BJ (cell line): ENCODE results near the gene RHBDL1. TPM values are rescaled to one million over a fixed set of nuclear protein-coding genes. Genes with fewer than 3 reads are reported as not detected.
A peak's percentile ranks its signal among the peaks of the same experiment; 100 is the strongest.

Experiments used
- CTCF ChIA-PET: fragments of 350-600 bp; formaldehyde crosslinking; extraction: SDS; loops from one replicate; lab custom pipeline; 2021; ENCODE audit warnings: antibody characterized with exemption, inconsistent platforms; lab: Yijun Ruan, JAX
- POLR2A ChIA-PET: fragments of 300-600 bp; sonication (Branson Sonifier 250); formaldehyde crosslinking; extraction: SDS; loops from one replicate; lab custom pipeline; 2021; ENCODE audit warnings: antibody characterized with exemption; lab: Charles Lee
- DNase-seq: peaks from one replicate; pipeline ENCODE4 v3.0.0-alpha.2; 2011; ENCODE audit warnings: low read depth
- H3K27me3 ChIP-seq: 2 replicates; pipeline ENCODE4 v1.6.0; 2011; ENCODE audit warnings: low read length; ENCODE audit not compliant: control insufficient read depth, insufficient read depth
- H3K36me3 ChIP-seq: 2 replicates; pipeline ENCODE4 v1.5.1; 2011; ENCODE audit warnings: low read length; ENCODE audit not compliant: control insufficient read depth, insufficient read depth
- H3K4me3 ChIP-seq: 2 replicates; pipeline ENCODE4 v1.5.1; 2011; ENCODE audit warnings: low read depth, mild to moderate bottlenecking, control low read depth, low read length
- polyA plus RNA-seq: library from polyadenylated mRNA; depleted of rRNA; stranded (reverse); fragments of >200 nt; gene quantifications from 2 replicates; pipeline ENCODE4 v1.2.3, GENCODE V29; 2011
- TF ChIP-seq, protein P1 (sequence below): IDR thresholded peaks from 2 replicates; pipeline ENCODE4 v1.5.1; 2011; ENCODE audit warnings: low read depth, mild to moderate bottlenecking, control low read depth, inconsistent platforms, low read length, moderate library complexity; ENCODE audit not compliant: insufficient read depth

RHBDL1 gene
- polyA plus RNA-seq, 1 experiment = 1.3 TPM

DNA sequence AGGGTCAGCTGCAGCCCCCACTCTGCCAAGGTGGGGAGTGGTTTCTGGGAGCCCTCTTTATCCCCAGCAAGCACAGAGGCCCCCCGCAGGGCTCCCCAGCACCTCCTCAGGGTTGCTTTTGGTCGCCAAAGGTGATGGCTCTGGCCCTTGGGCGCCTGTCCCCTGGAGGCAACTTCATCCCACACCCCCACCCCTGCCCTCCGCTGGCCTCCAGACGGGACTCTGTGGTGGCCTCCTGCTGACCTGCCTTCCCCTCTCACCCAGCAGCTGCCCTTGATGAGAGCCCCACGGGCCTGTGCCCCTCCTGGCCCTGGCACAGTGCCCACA lies 15.4 kb upstream of the RHBDL1 start:
- no peaks in the 10 kb centered on the region for H3K27me3 ChIP-seq
- ChIA-PET POLR2A (no interaction called here), CTCF (interaction anchor here (1.0 to 2.4 kb wide), 6 partner anchors 8 to 67 kb away, joined by 3 to 8 read pairs (median 4); partner anchors contain the start of genes MCRIP2 and STUB1)
- TF ChIP-seq, protein P1, sequence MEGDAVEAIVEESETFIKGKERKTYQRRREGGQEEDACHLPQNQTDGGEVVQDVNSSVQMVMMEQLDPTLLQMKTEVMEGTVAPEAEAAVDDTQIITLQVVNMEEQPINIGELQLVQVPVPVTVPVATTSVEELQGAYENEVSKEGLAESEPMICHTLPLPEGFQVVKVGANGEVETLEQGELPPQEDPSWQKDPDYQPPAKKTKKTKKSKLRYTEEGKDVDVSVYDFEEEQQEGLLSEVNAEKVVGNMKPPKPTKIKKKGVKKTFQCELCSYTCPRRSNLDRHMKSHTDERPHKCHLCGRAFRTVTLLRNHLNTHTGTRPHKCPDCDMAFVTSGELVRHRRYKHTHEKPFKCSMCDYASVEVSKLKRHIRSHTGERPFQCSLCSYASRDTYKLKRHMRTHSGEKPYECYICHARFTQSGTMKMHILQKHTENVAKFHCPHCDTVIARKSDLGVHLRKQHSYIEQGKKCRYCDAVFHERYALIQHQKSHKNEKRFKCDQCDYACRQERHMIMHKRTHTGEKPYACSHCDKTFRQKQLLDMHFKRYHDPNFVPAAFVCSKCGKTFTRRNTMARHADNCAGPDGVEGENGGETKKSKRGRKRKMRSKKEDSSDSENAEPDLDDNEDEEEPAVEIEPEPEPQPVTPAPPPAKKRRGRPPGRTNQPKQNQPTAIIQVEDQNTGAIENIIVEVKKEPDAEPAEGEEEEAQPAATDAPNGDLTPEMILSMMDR = no peak
- H3K36me3 ChIP-seq = peaks cover 7% of the 10 kb centered on the region
- H3K4me3 ChIP-seq = no peak overlapping the region
- no peak for DNase-seq

DNA sequence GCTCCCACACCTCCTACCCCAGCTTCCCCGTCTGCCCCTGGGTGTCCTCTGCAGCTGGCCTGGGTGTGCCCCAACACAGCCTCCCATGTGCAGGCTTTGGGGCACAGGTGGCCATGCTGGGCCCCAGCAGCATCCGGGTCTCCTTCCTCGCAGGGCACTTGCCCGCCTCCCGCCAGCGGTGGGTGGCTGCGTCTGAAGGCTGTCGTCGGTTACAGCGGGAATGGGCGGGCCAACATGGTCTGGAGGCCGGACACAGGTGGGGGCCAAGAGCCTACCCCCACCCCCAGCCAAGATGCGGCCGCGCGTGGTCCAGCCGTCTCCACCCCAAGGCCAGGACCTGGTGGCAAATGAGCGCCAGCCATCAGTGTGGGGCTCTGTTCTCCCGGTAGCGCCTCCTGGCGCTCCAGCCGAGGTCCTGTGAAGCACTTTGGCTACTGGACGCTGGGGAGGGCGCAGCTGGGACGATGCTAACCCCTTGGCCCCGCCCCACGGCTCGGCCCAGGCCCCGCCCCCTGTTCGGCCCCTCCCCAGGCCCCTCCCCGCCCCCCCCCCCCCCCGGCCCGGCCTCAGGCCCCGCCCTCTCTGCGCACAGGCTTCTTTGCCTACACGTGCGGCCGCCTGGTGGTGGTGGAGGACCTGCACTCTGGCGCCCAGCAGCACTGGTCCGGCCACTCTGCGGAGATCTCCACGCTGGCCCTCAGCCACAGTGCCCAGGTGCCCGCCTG lies 14.8 kb upstream of the RHBDL1 start:
- ChIA-PET CTCF (interaction anchor here (0.7 to 2.4 kb wide), 8 partner anchors 8 to 67 kb away, joined by 3 to 8 read pairs (median 4); partner anchors contain the start of genes MCRIP2 and STUB1), POLR2A (no interaction called here)
- Histone ChIP-seq H3K36me3 (peaks cover 5% of the 10 kb centered on the region), H3K4me3 (no peak overlapping the region), H3K27me3 (no peaks in the 10 kb centered on the region)
- no peak for DNase-seq
- TF ChIP-seq, protein P1 = peak; percentile 54

DNA sequence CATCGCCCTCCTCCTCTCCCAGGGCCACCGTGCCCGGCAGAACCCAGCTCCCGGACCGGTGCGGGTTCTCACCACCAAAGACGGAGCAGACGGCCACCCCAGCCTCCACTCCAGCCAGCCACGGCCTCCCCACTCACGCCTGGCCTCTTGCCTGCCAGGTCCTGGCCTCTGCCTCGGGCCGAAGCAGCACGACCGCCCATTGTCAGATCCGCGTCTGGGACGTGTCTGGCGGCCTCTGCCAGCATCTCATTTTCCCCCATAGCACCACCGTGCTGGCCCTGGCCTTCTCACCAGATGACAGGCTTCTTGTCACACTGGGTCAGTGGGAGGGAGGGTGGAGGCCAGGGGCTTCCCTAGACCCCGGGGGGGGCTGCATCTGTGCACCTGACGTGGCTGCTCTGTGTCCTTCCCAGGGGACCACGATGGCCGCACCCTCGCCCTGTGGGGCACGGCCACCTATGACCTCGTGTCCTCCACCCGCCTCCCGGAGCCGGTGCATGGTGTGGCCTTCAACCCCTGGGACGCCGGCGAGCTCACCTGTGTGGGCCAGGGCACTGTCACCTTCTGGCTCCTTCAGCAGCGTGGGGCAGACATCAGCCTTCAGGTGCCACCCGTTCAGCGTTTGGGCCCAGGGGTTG lies 14.2 kb upstream of the RHBDL1 start:
- TF ChIP-seq, protein P1 = no peak
- ChIA-PET CTCF (interaction anchor here (0.7 to 2.4 kb wide), 7 partner anchors 9 to 19 kb away, joined by 3 to 8 read pairs (median 4); partner anchors contain the start of genes MCRIP2 and STUB1), POLR2A (no interaction called here)
- Histone ChIP-seq H3K27me3 (no peaks in the 10 kb centered on the region), H3K4me3 (no peak overlapping the region), H3K36me3 (peaks cover 5% of the 10 kb centered on the region)
- DNase-seq = no peak

DNA sequence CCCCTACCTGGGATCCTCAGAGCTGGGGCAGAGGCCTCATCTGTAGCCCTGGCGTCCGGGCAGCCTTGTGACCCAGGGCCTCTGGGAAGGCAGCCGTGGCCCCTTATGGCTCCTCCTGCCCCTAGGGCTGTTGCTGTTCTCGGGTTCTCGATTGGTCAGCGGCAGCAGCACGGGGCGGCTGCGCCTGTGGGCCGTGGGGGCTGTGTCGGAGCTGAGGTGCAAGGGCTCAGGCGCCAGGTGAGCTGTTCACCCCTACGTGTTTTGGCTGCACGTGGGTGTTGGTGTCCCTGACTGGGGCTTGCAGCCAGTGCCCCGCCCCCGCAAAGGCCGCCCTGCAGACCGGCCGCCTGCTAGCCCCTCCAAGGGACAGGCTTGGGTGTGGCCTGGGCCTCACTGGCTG lies 13.4 kb upstream of the RHBDL1 start:
- ChIA-PET POLR2A (no interaction called here), CTCF (interaction anchor here (0.8 to 2.4 kb wide), 4 partner anchors 10 to 84 kb away, joined by 3 to 8 read pairs (median 6); partner anchors contain the start of gene STUB1)
- Histone ChIP-seq H3K4me3 (no peak overlapping the region), H3K27me3 (no peaks in the 10 kb centered on the region), H3K36me3 (peaks cover 5% of the 10 kb centered on the region)
- no peak for DNase-seq
- TF ChIP-seq, protein P1 = no peak

DNA sequence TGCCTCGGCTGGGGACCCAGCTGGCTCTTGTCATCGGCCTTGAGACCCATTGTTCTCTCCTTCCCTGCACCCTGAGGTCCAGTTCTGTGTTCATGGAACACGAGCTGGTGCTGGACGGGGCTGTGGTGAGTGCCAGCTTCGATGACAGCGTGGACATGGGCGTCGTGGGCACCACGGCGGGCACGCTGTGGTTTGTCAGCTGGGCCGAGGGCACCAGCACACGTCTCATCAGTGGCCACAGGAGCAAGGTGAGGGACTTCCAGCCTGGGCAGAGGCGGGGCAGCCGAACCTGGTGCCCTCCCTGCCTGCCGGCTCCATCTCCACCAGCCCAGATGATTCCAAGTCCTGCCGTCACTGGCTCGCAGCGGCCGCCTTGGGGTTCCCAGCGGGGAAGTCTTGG lies 12.9 kb upstream of the RHBDL1 start:
- peaks cover 5% of the 10 kb centered on the region for H3K36me3 ChIP-seq
- no peak overlapping the region for H3K4me3 ChIP-seq
- ChIA-PET POLR2A (no interaction called here), CTCF (interaction anchor here (0.8 to 2.4 kb wide), 4 partner anchors 14 to 85 kb away, joined by 3 to 7 read pairs (median 4); partner anchors contain the start of gene STUB1)
- TF ChIP-seq, protein P1 = no peak
- DNase-seq = no peak
- H3K27me3 ChIP-seq = no peaks in the 10 kb centered on the region
